IPS-18a (cell line): ENCODE measurements around the gene SIT1.
"Not testable (repeated sequence)": the region's sequence is repeated elsewhere in the genome, so short reads cannot be mapped to it uniquely, and the experiment has no call there.

Experiments
- H3K27ac ChIP-seq: one replicate; pipeline ENCODE4 v1.5.1; 2013; ENCODE audit warnings: low read length
- H3K27me3 ChIP-seq: one replicate; pipeline ENCODE4 v1.6.1; 2013; ENCODE audit warnings: mild to moderate bottlenecking, low read length; ENCODE audit not compliant: control insufficient read depth, insufficient read depth
- H3K36me3 ChIP-seq: one replicate; pipeline ENCODE4 v1.6.1; 2013; ENCODE audit warnings: low read depth, low read length; ENCODE audit not compliant: control insufficient read depth
- H3K4me1 ChIP-seq: one replicate; pipeline ENCODE4 v1.6.1; 2013; ENCODE audit warnings: low read depth, low read length; ENCODE audit not compliant: control insufficient read depth
- H3K4me3 ChIP-seq: one replicate; pipeline ENCODE4 v1.5.1; 2013; ENCODE audit warnings: low read length
- H3K9ac ChIP-seq: one replicate; pipeline ENCODE4 v1.6.1; 2013; ENCODE audit warnings: mild to moderate bottlenecking, low read length, moderate library complexity
- H3K9me3 ChIP-seq: one replicate; pipeline ENCODE4 v1.6.1; 2013; ENCODE audit warnings: low read depth, low read length; ENCODE audit not compliant: control insufficient read depth

The SIT1 gene

GRCh38 chr9:35640431-35640830 is 10.3 kb downstream of the SIT1 start:
- H3K36me3 ChIP-seq, H3K4me3 ChIP-seq, H3K4me1 ChIP-seq, H3K27me3 ChIP-seq, H3K27ac ChIP-seq, H3K9ac ChIP-seq, H3K9me3 ChIP-seq: not testable (repeated sequence)

GRCh38 chr9:35639631-35640030 is 11.1 kb downstream of the SIT1 start:
- no peaks in the 10 kb centered on the region for H3K4me1 ChIP-seq
- H3K9me3 ChIP-seq = no peaks in the 10 kb centered on the region
- H3K27me3 ChIP-seq = no peaks in the 10 kb centered on the region
- H3K27ac ChIP-seq = no peak overlapping the region
- H3K4me3 ChIP-seq = no peak overlapping the region
- no peaks in the 10 kb centered on the region for H3K36me3 ChIP-seq
- no peak overlapping the region for H3K9ac ChIP-seq

- not testable (repeated sequence) for H3K27ac ChIP-seq, H3K9ac ChIP-seq, H3K27me3 ChIP-seq, H3K4me3 ChIP-seq, H3K4me1 ChIP-seq, H3K36me3 ChIP-seq, H3K9me3 ChIP-seq
These were observed 11.5 kb downstream of the SIT1 start for GRCh38 chr9:35639225-35639624.

- H3K36me3 ChIP-seq, H3K9me3 ChIP-seq, H3K9ac ChIP-seq, H3K27ac ChIP-seq, H3K4me3 ChIP-seq, H3K4me1 ChIP-seq, H3K27me3 ChIP-seq: not testable (repeated sequence)
These were observed 12.0 kb downstream of the SIT1 start for GRCh38 chr9:35638751-35639150.

DNA sequence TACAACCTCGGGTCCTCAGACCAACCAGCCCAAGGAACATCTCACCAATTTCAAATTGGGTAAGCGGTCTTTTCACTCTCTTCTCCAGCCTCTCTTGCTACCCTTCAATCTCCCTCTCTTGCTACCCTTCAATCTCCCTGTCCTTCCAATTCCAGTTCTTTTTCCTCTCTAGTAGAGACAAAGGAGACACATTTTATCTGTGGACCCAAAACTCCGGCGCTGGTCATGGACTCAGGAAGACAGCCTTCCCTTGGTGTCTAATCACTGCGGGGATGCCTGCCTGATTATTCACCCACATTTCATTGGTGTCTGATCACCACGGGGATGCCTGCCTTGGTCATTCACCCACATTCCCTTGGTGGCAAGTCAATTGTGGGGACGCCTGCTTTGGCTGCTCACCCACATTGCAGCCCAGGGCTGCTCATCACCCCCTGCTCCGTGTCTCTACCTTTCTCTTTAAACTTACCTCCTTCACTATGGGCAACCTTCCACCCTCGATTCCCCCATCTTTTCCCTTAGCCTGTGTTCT is 13.2 kb downstream of the SIT1 start:
- not testable (repeated sequence) for H3K27me3 ChIP-seq, H3K4me3 ChIP-seq, H3K36me3 ChIP-seq, H3K4me1 ChIP-seq, H3K9ac ChIP-seq, H3K9me3 ChIP-seq, H3K27ac ChIP-seq

DNA sequence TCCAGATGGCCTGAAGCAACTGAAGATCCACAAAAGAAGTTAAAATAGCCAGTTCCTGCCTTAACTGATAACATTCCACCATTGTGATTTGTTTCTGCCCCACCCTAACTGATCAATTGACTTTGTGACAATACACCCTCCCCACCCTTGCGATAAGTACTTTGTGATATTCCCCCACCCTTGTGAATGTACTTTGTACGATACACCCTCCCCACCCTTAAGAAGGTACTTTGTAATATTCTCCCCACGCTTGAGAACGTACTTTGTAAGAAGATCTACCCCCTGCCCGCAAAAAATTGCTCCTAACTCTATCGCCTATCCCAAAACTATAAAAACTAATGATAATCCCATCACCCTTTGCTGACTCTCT is 13.9 kb downstream of the SIT1 start:
- not testable (repeated sequence) for H3K27ac ChIP-seq, H3K9me3 ChIP-seq, H3K9ac ChIP-seq, H3K27me3 ChIP-seq, H3K4me1 ChIP-seq, H3K36me3 ChIP-seq, H3K4me3 ChIP-seq

GRCh38 chr9:35636135-35636876 is 14.4 kb downstream of the SIT1 start:
- Histone ChIP-seq H3K27ac (no peak overlapping the region), H3K9me3 (no peaks in the 10 kb centered on the region), H3K9ac (no peak overlapping the region), H3K4me1 (no peaks in the 10 kb centered on the region), H3K4me3 (no peak overlapping the region), H3K27me3 (no peaks in the 10 kb centered on the region), H3K36me3 (no peaks in the 10 kb centered on the region)

- Histone ChIP-seq H3K9me3 (no peaks in the 10 kb centered on the region), H3K9ac (no peak overlapping the region), H3K4me1 (no peaks in the 10 kb centered on the region), H3K27me3 (no peaks in the 10 kb centered on the region), H3K4me3 (no peak overlapping the region), H3K27ac (no peak overlapping the region), H3K36me3 (no peaks in the 10 kb centered on the region)
These were observed 15.0 kb downstream of the SIT1 start for GRCh38 chr9:35635730-35636129.

GRCh38 chr9:35629597-35629996 is 21.1 kb downstream of the SIT1 start:
- no peak overlapping the region for H3K9ac ChIP-seq
- H3K36me3 ChIP-seq = no peaks in the 10 kb centered on the region
- no peak overlapping the region for H3K27ac ChIP-seq
- H3K27me3 ChIP-seq = no peaks in the 10 kb centered on the region
- no peaks in the 10 kb centered on the region for H3K4me1 ChIP-seq
- H3K4me3 ChIP-seq = no peak overlapping the region
- no peaks in the 10 kb centered on the region for H3K9me3 ChIP-seq

DNA sequence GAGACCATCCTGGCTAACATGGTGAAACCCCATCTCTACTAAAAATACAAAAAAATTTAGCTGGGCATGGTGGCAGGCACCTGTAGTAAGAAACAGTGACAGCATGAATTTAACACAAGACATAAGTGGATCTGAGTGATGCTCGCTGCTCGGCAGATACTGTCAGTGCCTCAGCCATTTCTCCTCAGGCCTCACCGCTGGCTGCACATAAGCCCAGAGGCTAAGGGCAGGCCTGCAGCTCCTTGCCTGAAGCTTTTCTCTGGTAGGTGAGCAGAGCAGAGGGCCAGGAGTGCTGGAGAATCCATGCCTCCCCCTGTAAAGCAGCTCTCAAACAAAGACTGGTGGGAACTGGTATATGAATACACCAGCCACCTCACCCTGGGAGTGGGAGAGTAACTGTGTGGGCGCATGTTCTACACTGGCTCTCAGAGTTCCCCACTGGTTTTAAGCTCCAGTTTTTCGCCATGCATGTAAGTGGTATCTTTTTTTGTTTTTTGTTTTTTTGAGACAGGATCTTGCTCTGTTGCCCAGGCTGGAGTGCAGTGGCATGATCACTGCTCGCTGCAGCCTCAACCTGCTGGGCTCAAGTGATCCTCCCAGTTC is 22.2 kb downstream of the SIT1 start:
- no peaks in the 10 kb centered on the region for H3K4me1 ChIP-seq

GRCh38 chr9:35627575-35627974 is 23.2 kb downstream of the SIT1 start:
- no peak overlapping the region for H3K9ac ChIP-seq
- H3K4me1 ChIP-seq = no peaks in the 10 kb centered on the region
- H3K4me3 ChIP-seq = no peak overlapping the region
- H3K27ac ChIP-seq = no peak overlapping the region
- H3K9me3 ChIP-seq = no peaks in the 10 kb centered on the region
- H3K27me3 ChIP-seq = no peaks in the 10 kb centered on the region
- no peaks in the 10 kb centered on the region for H3K36me3 ChIP-seq

More for the DNA sequence above, 22.2 kb downstream of the SIT1 start:
- Histone ChIP-seq H3K36me3 (no peaks in the 10 kb centered on the region), H3K9me3 (no peaks in the 10 kb centered on the region), H3K27ac (no peak overlapping the region), H3K9ac (no peak overlapping the region), H3K27me3 (no peaks in the 10 kb centered on the region), H3K4me3 (no peak overlapping the region)

DNA sequence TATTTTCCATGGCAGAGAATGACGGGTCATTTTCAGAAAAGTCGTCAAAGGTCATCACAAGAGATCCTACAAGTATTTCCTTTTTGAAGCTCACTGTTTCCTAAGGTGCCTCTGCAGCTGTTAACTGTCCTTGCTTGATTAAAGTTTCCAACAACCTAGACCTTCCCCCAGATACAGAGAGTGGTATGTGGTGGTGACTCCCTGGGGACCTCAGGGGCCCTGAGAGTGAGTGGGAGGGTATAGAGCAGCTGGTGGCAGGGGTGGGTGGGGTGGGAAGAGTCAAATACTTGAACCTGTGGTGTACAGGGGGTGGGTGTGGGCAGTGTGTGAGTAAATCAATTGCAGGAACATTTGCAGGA is 31.0 kb downstream of the SIT1 start:
- H3K27ac ChIP-seq = no peak overlapping the region
- H3K9me3 ChIP-seq = no peaks in the 10 kb centered on the region
- peaks cover 4% of the 10 kb centered on the region for H3K4me1 ChIP-seq
- peaks cover 27% of the 10 kb centered on the region for H3K27me3 ChIP-seq
- H3K4me3 ChIP-seq = no peak overlapping the region
- no peaks in the 10 kb centered on the region for H3K36me3 ChIP-seq
- no peak overlapping the region for H3K9ac ChIP-seq
